ENCODE measurements around the gene PPP3CA. TPM values are rescaled to one million over a fixed set of nuclear protein-coding genes. Genes with fewer than 3 reads are reported as not detected.

Gene PPP3CA
- polyA plus RNA-seq, 6 donors from 2014 or later, result 12.9 to 77.5 (median 19.5) TPM

- ATAC-seq (ENCODE audit: low read depth in 2 of 2), result no peak
- peaks cover 10 to 28% of the 10 kb centered on the region in 2 donors for H3K36me3 Mint-ChIP-seq
- peak overlapping the region in 1 of 6 donors; percentile 53 for H3K27ac Mint-ChIP-seq
- H3K4me3 Mint-ChIP-seq, result no peak overlapping the region
- no peaks in the 10 kb centered on the region for H3K9me3 Mint-ChIP-seq
- peaks cover 4 to 29% (median 16%) of the 10 kb centered on the region in 3 donors for H3K4me1 Mint-ChIP-seq
- H3K27me3 Mint-ChIP-seq, result no peaks in the 10 kb centered on the region
- DNase-seq, result no peak
These were observed 280.6 kb downstream of the PPP3CA start for GRCh38 chr4:101066626-101067170.

DNA sequence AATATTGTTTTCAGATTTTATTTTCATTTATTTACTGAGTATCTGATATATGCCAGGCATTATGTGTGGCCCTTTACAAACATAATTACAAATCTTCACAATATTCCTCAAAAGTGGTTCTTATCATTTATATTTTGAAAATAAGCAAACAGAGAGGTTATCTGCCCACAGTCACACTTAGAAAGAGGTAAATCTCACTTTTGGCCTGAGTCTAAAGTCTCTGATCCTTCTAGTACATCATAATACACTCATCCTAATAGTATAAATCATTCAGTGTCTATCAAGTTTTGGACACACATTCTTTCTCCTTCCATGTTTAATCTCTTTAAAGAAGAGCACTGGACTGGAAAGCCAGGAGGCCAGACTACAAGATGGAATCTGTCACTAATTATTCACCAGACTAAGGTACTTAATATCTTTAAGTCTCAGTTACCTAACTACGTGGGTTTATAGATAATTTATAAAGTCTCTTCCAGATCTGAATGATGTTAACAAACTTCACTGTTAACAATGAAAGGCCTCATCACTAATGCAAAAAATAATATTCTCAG lies 281.3 kb downstream of the PPP3CA start:
- ATAC-seq (ENCODE audit: low read depth in 2 of 2), result no peak
- Mint-ChIP-seq H3K27ac (no peak overlapping the region), H3K4me3 (no peak overlapping the region), H3K36me3 (peaks cover 10 to 22% of the 10 kb centered on the region in 2 donors), H3K9me3 (no peaks in the 10 kb centered on the region), H3K27me3 (no peaks in the 10 kb centered on the region), H3K4me1 (peaks cover 4 to 29% (median 16%) of the 10 kb centered on the region in 3 donors)
- no peak for DNase-seq

GRCh38 chr4:101065346-101065745 lies 282.0 kb downstream of the PPP3CA start:
- Mint-ChIP-seq H3K27ac (no peak overlapping the region), H3K4me1 (peaks cover 4 to 29% (median 16%) of the 10 kb centered on the region in 3 donors), H3K36me3 (peaks cover 10 to 24% of the 10 kb centered on the region in 2 donors), H3K27me3 (no peaks in the 10 kb centered on the region), H3K9me3 (no peaks in the 10 kb centered on the region), H3K4me3 (no peak overlapping the region)
- ATAC-seq (ENCODE audit: low read depth in 2 of 2), result no peak
- DNase-seq, result no peak

- peak overlapping the region in 2 of 6 donors; percentile 24 to 66 for H3K27ac Mint-ChIP-seq
- H3K27me3 Mint-ChIP-seq, result no peaks in the 10 kb centered on the region
- H3K36me3 Mint-ChIP-seq, result peaks cover 10 to 20% of the 10 kb centered on the region in 2 donors
These were observed 282.7 kb downstream of the PPP3CA start for GRCh38 chr4:101064541-101065180.

DNA sequence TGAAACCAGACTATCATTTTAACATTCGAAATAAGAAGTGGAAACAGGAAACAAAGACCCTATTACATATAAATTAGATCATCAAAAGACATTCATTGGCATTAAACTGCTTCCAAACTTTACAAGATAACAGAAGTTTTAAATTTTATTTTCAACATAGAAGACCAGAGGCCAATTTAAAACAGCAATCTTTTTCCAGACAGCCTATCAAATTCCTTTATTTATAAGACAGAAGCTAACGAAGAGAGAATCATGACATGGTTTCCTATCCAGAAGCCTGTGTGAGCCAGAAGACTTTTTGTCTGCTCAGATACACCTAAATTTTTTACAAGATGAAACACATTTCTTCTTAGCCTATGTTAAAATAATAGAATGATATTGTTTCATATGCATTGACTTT lies 291.9 kb downstream of the PPP3CA start:
- Mint-ChIP-seq H3K27ac (peak overlapping the region in 1 of 6 donors; percentile 37), H3K4me1 (peaks cover 0 to 6% (median 0%) of the 10 kb centered on the region in 3 donors), H3K36me3 (peaks cover 0 to 11% of the 10 kb centered on the region in 2 donors), H3K4me3 (no peak overlapping the region), H3K9me3 (no peaks in the 10 kb centered on the region), H3K27me3 (no peaks in the 10 kb centered on the region)
- DNase-seq (no peak), ATAC-seq (ENCODE audit: low read depth in 2 of 2) (no peak)

More at GRCh38 chr4:101064541-101065180, 282.7 kb downstream of the PPP3CA start:
- Mint-ChIP-seq H3K4me1 (peaks cover 4 to 24% (median 10%) of the 10 kb centered on the region in 3 donors), H3K4me3 (peak overlapping the region in 1 of 8 donors; percentile 11), H3K9me3 (no peaks in the 10 kb centered on the region)
- DNase-seq, result no peak
- ATAC-seq (ENCODE audit: low read depth in 2 of 2), result no peak

GRCh38 chr4:101050837-101051205 lies 296.5 kb downstream of the PPP3CA start:
- ATAC-seq (ENCODE audit: low read depth in 2 of 2) (no peak), DNase-seq (no peak)
- H3K4me3 Mint-ChIP-seq, result no peak overlapping the region
- no peaks in the 10 kb centered on the region for H3K9me3 Mint-ChIP-seq
- no peaks in the 10 kb centered on the region for H3K36me3 Mint-ChIP-seq
- no peaks in the 10 kb centered on the region for H3K27me3 Mint-ChIP-seq
- no peaks in the 10 kb centered on the region for H3K4me1 Mint-ChIP-seq
- H3K27ac Mint-ChIP-seq, result peak overlapping the region in 2 of 6 donors; percentile 59 to 86

DNA sequence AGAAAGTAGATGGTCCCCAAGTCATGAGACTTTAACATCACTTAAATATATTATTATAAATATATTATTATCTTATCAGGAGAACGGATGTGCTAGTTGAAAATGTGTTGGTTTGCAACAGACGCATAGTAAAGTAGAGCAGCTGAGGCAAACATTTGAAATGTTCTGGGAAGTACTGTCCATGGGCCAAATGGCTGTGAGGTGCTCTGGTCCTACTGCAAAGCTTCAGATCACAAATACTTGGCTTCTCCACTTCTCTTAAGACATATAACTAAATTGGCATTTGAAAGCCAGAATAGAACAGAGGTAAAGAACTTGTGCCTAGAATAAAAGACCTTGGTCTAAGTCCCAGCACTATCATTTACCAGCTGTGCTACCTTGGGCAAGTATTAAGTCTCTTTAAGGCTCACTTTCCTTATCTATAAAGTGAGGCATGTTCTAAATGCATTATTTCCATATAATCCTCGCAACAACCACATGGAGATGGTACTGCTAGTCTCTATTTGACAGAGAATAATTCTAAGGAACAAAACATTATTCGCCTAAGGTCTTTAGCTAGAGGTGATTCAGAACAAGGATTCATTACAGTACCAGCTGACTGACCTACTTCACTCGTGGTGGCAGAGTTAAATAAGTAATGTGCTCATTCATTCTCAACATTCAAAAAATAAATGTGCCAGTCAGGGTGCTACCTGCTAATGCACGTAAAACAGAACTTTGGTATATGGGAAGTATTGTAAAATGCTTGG lies 297.1 kb downstream of the PPP3CA start:
- peaks cover 5% of the 10 kb centered on the region in 2 donors for H3K36me3 Mint-ChIP-seq
- no peak for ATAC-seq (ENCODE audit: low read depth in 2 of 2)
- H3K27ac Mint-ChIP-seq, result peak overlapping the region in 2 of 6 donors; percentile 21 to 86
- no peak for DNase-seq
- no peaks in the 10 kb centered on the region for H3K4me1 Mint-ChIP-seq
- no peaks in the 10 kb centered on the region for H3K9me3 Mint-ChIP-seq
- no peaks in the 10 kb centered on the region for H3K27me3 Mint-ChIP-seq
- no peak overlapping the region for H3K4me3 Mint-ChIP-seq

- Mint-ChIP-seq H3K36me3 (peaks cover 11 to 12% of the 10 kb centered on the region in 2 donors), H3K4me1 (no peaks in the 10 kb centered on the region), H3K9me3 (no peaks in the 10 kb centered on the region), H3K27ac (peak overlapping the region in 2 of 6 donors; percentile 4 to 44), H3K27me3 (no peaks in the 10 kb centered on the region), H3K4me3 (no peak overlapping the region)
- DNase-seq (no peak), ATAC-seq (ENCODE audit: low read depth in 2 of 2) (no peak)
These were observed 297.8 kb downstream of the PPP3CA start for GRCh38 chr4:101049549-101050001.

DNA sequence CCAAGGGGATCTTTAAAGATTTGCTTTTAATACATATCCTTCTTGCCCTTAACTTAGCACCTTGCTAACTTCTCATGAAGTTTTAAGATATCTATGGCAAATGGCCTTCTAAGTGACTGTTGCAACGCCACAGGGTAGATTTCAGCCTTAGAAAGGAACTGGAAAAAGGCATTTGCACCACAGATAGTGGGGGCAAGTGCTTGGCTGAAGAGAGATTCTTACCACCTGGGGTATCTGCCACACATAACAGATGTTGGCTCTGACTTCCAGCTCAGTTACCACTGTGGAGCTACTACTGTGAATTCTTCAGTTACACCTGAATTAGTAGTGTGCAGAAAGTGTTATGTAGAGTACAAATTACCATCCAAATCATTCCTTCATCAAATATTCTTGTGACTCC lies 302.6 kb downstream of the PPP3CA start:
- Mint-ChIP-seq H3K4me3 (no peak overlapping the region), H3K9me3 (no peaks in the 10 kb centered on the region), H3K4me1 (no peaks in the 10 kb centered on the region), H3K36me3 (peaks cover 11 to 13% of the 10 kb centered on the region in 2 donors), H3K27me3 (no peaks in the 10 kb centered on the region), H3K27ac (peak overlapping the region in 1 of 6 donors; percentile 15)
- DNase-seq, result no peak
- no peak for ATAC-seq (ENCODE audit: low read depth in 2 of 2)

DNA sequence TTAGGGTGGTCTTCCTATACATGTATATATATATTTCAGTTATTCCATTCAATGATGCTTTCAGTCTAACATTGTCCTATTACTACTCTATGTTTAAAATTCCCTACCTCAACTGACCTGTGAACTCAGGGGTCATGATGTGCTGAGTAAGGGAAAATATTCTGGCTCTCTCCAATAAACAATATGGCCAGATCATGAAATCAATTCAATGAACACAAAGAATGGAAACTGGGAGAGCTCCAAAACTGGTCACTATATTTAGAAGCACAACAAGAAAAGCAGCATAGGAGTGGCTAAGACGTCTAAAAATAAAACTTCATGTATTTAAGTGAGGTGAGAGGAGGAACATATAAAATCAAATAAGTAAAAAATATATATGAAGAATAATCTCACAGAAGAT lies 304.5 kb downstream of the PPP3CA start:
- ATAC-seq (ENCODE audit: low read depth in 2 of 2) (no peak), DNase-seq (no peak)
- no peaks in the 10 kb centered on the region for H3K27me3 Mint-ChIP-seq
- H3K4me1 Mint-ChIP-seq, result peaks cover 0 to 3% (median 0%) of the 10 kb centered on the region in 3 donors
- H3K9me3 Mint-ChIP-seq, result no peaks in the 10 kb centered on the region
- H3K27ac Mint-ChIP-seq, result no peak overlapping the region
- H3K4me3 Mint-ChIP-seq, result no peak overlapping the region
- peaks cover 23 to 24% of the 10 kb centered on the region in 2 donors for H3K36me3 Mint-ChIP-seq

GRCh38 chr4:101040776-101041175 lies 306.6 kb downstream of the PPP3CA start:
- H3K4me1 Mint-ChIP-seq, result peaks cover 0 to 3% (median 0%) of the 10 kb centered on the region in 3 donors
- H3K27me3 Mint-ChIP-seq, result no peaks in the 10 kb centered on the region
- ATAC-seq (ENCODE audit: low read depth in 2 of 2) (no peak), DNase-seq (no peak)
- H3K27ac Mint-ChIP-seq, result no peak overlapping the region
- no peak overlapping the region for H3K4me3 Mint-ChIP-seq
- H3K36me3 Mint-ChIP-seq, result peaks cover 28 to 30% of the 10 kb centered on the region in 2 donors
- H3K9me3 Mint-ChIP-seq, result no peaks in the 10 kb centered on the region

DNA sequence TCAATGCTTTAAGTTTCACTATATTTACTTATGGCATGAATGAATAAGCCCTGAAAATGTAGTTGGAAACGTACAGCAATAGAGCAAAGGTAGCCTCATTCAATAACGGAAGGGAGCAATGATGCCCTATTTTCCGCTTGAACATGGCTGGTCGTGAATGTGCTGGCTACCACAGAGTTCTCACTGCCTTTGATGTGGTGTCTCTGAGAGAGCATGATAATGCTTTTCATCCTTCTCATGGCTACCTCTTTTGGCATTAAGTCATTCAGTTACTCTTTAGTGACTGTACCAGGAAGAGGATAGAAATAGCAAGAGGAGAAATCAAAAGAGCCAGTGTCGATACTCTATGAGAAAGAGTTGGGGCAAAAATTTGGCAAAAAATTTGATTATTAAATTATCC lies 308.0 kb downstream of the PPP3CA start:
- Mint-ChIP-seq H3K27me3 (no peaks in the 10 kb centered on the region), H3K27ac (peak overlapping the region in 1 of 6 donors; percentile 29), H3K4me3 (no peak overlapping the region), H3K9me3 (no peaks in the 10 kb centered on the region), H3K36me3 (peaks cover 17 to 24% of the 10 kb centered on the region in 2 donors), H3K4me1 (peaks cover 0 to 3% (median 0%) of the 10 kb centered on the region in 3 donors)
- no peak for DNase-seq
- no peak for ATAC-seq (ENCODE audit: low read depth in 2 of 2)

DNA sequence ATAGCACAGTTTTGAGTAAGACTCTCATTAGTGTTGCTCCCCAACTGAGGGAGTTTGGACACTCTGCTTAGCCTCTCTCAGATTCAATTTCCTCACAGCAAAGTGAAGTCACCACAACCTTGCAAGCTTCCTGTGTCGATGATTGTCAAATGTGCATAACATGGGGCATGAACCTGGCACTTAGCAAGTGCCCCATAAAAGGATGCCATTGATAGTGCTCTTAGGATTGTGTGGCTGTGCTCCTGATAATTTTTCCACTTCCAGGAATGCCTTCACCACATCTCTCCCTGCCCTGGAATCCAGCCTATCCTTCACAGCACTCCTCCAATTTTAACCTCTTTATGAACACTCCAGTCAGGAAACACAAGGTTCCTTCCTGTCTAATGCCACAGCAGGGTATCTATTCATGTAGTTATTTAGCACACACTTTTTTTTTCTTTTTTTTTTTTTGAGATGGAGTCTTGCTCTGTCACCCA lies 309.4 kb downstream of the PPP3CA start:
- DNase-seq (no peak), ATAC-seq (ENCODE audit: low read depth in 2 of 2) (no peak)
- peak overlapping the region in 5 of 6 donors; percentile 6 to 58 (median 37) for H3K27ac Mint-ChIP-seq
- peaks cover 29 to 32% of the 10 kb centered on the region in 2 donors for H3K36me3 Mint-ChIP-seq
- peak overlapping the region in 1 of 8 donors; percentile 9 for H3K4me3 Mint-ChIP-seq
- H3K4me1 Mint-ChIP-seq, result peaks cover 0 to 8% (median 3%) of the 10 kb centered on the region in 3 donors
- no peaks in the 10 kb centered on the region for H3K27me3 Mint-ChIP-seq
- no peaks in the 10 kb centered on the region for H3K9me3 Mint-ChIP-seq

All from naive B cell (primary cell).